Measurements from ENCODE around the gene EMD.
"Not testable (repeated sequence)": the region's sequence is repeated elsewhere in the genome, so short reads cannot be mapped to it uniquely, and the experiment has no call there.

The EMD gene

DNA sequence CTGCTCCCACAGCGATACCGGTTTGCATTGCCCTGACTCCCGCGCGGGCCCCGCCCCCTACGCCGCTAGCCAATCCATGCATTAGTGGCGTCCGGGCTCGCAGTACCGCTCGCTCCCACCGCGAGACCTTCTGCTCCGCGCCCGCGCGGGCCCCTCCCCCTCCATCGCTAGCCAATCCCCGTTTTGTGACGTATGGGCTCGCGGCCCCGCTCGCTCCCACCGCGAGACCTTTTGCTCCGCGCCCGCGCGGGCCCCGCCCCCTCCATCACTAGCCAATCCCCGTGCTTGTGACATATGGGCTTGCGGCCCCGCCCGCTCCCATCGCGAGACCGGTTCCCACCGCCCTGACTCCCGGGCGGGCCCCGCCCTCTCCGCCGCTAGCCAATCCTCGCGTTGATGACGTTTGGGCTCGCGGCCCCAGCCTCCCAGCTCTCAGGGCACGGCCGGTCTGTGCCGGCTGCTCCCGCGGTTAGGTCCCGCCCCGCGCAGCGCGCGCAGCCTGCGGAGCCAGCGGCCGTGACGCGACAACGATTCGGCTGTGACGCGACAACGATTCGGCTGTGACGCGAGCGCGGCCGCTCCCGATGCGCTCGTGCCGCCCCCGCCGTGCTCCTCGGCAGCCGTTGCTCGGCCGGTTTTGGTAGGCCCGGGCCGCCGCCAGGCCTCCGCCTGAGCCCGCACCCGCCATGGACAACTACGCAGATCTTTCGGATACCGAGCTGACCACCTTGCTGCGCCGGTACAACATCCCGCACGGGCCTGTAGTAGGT lies at the start of gene EMD:
Gene EMD (plus strand): TSS at position 497 of the 770 bp plus-strand sequence. CDS start 190 bp downstream, at position 687.
- peak; percentile 96 for DNase-seq

DNA sequence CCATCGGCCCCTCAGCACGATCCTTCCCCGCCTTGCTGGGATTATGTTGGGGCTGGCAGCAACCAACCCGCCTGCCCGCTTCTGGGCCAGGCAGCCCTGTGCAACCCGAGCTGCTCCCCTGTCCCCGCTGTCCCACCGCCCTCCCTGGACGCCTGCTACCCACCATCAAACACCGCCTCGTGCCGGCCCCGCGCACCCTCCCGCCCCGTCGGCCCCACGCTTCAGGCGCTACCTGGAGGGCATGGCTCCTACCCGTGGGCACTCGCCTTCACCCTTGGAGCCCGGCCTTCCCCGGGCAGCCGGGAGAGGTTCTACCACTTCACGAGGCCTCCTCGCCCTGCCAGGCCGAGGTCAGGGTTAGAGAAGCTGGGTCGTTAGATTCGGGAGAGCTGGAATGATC lies 46.5 kb upstream of the EMD start:
- DNase-seq = no peak

DNA sequence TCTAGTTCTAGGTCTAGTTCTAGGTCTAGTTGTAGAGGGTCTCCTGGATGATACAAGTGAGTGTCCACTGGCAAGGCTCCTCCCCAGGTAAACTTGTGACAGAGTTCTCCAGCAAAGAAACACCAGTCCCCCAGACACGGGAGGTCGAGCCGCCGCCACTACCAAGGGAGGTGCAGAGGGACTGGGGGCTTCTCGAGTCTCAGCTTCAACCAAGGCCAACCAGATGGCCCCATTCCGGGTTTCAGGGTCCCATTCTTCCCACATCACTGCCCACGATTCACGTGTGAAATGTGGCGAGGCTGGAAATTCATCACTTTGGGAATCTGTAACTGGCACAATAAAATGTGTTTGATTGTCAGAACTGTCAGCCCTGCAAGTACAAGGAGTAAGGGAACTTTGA lies 46.0 kb upstream of the EMD start:
- no peak for DNase-seq

DNA sequence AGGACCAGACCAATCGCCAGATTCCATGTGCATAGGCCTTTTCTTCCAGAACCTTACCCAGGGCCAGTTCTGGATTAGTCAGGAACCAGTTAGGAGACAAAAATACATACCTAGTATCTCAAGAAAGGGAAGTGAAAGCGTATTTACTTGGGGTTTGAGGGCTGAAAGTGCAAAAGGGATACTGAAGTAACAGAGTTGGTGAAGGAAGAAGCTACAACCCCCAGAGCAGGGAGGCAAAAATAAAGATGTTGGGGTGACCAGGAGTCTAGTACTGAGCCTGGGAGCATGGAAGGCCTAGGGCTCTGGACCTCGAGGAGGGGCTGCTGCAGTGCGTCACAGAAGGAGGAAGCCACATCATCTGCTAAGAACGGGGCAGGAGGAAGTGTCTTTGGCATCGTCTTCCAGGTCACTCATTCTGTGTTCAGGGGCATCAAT lies 45.2 kb upstream of the EMD start:
- no peak for DNase-seq

DNA sequence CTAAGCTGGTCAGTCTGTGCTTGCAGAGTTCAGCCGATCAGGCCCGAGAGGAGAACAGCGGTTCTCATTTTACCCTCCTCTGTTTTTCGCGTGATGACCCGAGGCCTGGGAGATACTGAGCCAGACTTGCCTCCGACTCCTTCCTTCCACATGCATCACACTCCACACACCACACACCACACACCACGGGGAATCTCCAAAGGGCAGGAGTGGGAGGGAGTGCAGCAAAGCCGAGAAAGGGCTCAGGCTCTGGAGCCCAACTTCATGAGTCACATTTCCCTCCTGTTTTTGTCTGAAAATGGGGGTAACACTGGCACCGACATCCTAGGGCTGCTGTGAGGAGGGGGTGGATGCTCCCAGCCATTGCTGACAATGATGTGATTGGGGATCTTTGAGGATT lies 44.6 kb upstream of the EMD start:
- DNase-seq = no peak

DNA sequence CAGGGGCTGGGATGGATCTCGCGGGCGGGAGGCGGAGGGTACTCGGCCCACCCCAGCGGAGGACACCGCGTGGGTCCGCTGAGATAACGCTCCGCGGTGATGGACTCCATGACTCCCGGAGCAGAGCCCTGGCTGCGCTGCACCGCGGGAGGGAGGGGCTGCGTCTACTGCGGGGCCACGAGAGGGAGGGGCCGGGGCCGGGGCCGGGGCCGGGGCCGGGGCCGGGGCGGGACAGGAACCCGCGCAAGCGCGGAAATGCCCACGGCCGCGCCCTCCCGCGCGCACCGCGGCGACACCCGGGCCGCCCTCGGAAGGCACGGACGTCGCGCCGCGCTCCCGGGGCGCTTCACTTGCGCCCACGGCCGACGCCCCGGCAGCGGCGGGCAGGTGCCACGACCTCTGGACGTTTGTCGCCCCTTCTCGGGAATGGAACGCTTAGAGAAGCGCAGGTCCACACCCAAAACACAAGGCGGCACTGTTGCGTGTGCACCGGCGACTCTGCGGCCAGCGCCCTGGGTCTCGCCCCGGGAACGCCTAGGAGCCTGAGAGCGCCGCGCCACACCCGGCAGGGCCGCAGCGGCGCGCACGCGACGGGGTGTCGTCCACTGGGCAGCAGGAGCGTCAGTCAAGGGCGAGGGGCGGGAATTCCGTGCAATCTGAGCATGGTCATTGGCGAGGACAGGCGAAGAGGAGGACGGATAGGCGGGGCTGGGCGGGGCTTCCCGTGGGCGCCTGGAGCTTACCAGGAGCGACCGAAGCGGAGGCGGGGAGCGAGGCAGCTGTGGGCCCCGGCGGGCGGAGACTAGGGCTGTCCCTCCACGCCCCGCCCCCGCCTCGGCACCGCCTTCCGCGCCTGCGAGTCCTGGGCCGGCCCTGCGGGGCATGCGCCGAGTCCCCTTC lies 37.4 kb upstream of the EMD start:
- DNase-seq = not testable (repeated sequence)

DNA sequence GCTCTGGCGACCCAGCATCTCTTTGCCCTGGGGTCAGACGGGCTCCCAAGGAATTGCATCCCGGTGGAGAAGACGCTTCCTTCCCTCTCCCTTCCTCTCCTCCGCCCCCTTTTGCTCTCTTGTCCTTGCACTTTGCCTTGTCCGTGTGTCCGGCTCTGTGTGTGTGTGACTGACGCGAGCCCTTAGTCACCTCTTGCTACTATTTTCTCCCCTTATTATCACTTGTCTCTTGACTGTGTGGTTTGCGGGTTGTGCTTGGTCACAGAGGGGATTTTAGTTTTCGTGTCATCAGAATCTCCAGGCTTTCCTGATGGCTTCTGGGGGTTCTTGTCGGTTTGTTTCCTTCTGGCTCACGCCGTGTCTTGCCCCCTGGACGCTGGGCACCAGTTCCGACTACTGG lies 36.0 kb upstream of the EMD start:
- not testable (repeated sequence) for DNase-seq

DNA sequence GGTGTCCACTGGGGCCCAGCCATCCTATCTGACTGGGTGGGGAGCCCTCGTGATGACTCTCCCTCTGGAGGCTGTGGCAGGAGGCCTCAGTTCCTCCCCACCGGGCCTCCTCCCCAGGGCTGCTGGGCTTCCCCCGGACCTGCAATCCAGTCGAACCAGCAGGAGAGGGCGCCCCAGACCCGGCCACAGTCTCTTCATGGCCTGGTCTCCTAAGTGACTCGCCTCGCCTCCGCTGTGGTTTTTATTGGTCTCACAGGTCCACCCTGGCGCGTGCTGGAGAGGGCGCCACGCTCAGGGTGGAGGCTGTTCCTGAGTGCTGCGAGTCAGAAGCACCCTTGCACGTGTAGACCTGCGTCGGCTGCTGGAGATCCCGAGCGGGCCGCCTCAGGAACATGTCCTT lies 35.5 kb upstream of the EMD start:
- not testable (repeated sequence) for DNase-seq

DNA sequence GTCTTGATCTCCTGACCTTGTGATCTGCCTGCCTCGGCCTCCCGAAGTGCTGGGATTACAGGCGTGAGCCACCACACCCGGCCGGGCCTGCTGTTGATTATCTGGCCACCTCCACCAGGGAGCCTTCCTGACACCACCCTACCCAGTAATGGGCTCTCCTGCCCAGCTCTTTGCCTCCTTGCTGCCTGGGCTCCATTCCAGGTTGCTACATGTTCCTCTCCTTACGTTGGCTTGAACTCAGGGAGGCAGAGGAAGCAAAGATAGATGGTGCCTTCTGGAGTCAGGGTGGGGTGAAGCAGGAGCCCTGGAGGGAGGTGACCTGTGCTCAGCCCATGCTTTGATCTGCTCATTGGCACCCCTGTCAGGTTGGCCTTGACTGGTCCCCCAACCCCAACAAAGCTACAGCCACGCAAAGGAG lies 31.0 kb upstream of the EMD start:
- no peak for DNase-seq

DNA sequence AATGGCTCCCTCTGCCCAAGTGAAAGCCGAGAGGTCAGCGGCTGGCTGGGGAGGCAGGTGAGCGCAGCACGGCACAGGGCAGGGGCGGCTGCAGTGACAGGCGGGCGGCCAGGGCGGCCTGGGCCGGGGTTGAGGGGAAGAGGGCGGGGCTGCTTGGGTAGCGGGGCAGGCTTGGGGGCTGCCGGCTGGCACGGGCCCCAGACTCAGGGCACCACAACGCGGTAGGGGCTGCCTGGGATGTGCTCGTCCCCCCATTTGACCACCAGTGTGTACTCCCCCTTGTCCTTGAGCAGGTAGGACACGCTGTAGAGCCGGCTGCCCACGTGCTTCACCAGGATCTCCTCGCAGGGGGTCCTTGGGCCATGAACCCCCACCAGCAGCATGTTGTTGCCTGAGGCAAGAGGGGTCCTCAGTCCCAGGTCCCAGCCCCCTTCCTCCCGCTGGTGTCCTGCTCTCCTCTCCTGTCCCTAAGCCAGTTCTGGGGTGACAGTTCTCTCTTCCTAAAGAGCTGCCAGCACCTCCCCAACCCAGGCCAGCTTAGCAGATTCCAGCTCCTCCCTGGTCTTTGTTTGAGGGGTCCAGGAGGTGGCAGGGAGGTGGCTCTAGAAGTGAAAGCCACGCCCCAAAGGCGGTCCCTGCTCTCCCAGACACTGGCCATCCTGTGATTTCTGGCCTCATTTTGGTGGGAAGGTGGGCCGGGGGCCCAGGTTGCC lies 30.3 kb upstream of the EMD start:
- DNase-seq = no peak

DNA sequence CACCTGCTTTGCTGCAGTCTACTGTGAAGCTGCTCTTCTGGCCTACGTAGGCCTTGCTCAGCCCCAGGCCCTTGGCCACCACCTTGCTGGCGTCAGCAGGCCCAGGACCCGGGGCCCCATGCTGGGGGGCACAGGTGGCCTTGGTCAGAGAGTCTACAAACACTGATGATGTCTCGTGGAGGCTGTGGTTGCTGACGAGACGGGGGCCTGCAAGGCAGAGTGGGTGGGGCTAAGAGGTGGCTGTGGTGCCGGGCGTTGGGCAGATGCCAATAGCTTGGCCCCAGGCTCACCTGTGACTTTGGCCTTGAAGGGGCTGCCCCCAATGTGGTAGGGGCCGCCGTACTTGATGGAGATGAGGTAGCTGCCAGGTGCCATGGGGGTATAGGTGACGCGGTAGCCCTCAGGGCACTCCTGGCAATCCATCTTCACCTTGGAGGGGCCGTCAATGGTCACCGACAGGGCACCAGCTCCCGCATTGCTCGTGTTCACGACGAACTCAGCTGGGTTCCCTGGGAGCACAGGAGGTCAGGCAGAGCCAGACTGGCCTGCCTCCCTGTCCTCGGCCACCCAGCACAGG lies 29.6 kb upstream of the EMD start:
- no peak for DNase-seq

DNA sequence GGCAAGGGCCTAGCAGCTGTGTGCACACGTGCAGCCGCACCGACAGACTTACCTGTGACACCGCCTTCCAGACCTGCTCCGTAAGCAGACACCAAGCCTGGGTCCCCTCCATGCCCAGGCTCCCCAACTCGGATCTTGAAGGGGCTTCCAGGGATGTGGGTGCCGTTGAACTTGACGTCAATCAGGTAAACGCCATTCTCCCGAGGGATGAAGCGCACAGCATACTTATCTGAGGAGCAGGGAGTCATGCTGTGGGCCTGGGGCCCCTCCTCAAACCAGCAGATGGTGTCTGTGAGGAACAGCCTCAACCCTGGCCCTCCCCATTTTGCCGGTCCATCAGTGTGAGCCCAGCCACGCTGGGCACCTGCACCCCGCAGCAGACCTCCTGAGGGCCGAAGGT lies 29.1 kb upstream of the EMD start:
- no peak for DNase-seq

DNA sequence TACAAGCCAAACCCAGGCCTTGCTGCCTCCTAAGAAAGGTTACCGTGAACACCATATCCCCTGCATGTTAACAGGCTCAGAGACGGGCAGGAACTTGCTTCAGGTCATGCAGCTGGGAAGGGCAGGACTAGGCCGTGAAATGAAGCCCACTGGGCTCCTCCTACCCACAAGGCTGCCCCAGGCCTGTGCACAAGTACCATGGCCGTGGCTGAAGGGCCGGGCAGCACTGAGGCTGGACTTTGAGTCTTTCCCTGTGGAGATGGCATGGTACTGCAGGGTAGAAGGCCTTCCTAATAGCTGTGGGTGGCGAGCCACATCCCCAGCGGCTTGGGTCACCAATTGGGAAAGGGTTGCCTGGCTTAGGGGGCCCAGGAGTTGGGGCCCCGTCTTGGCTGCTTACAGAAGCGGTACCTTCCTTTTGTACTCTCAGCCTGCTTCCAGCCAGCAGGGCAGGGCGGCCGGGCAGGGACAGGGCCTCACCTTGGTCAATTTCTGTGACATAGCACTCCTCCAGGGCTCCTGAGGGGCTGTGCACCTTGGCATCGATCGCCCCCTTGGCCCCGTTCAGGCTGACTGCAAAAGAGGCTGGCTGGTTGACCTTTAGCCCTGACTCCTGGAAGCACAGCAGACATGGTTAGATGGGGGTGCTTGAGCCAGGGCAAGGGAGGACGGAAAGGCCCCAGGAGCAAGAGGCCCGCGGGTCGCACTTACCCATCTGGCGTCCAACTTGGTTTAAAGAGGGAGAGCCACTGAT lies 28.5 kb upstream of the EMD start:
- no peak for DNase-seq

DNA sequence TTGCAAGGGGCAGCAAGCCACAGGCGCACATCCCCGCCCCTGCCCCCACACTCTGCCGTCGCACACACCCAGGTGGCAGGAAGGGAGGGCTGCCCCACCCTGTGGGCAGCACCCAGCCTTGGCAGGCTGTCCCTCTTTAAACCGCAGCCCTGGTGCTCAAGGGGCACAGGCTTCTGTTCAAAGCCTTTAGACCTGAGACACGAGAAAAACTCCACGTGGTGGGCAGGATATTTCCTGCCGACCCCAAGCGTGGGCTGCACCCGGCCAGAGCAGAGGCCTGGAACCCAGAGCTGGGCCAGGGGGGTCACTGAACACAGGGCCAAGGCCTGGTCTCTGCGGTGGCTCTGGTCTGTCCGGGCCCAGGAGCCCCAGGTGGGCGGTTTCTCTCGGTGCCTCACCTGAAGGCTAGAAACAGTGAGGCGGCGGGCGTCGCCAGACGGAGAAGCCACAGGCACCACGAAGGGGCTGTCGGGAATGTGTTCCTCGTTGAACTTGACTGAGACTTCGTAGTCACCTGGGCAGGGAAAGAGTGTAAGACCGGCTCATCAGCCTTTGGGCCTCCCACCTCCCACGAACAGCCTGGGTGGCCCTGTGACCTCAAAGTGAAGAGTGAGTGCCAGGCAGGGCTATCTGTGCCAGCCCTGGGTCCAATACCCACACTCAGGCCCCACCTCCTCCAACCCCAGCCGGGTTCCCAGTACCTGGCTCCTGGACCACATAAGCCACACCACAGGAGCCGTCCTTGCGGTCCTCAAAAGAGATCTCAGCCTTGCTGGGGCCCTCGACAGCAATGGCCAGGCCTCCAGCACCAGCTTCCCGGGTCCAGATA lies 27.7 kb upstream of the EMD start:
- no peak for DNase-seq

DNA sequence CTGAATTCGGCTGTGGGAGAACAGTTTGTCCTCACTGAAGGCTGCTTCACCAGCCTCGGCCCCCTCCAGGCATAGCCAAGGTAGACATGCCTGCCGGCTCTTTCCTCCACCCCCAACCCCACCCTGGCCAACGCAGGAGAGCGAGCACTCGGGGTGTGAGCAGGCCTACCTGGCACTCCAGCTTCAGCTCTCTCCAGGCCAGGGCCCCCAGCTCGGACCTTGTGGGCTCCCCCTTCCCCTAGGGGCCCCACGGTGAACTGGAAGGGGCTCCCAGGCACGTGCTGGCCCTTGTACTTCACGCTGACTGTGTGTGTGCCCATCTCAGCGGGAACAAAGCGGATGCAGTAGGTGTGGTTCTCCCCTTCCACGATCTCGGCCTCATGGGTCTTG lies 27.1 kb upstream of the EMD start:
- DNase-seq = no peak

DNA sequence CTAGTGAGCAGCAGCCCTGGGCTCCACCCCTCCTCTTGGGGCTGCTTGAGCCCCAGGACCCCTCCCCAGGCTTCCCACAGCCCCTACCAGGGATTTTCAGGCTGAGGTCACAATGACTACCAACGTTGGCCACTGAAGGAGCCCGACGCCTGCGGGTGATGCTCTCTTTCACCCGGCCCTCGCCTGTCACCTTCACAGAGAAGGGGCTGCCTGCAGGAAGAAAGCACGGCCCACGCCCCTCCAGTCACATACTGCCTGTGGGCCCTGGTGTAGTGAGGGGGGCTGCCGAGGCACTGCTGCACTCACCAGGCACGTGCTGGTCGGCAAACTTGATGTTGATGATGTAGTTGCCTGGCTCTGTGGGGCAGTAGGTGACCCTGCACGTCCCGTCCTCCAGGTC lies 26.6 kb upstream of the EMD start:
- no peak for DNase-seq

DNA sequence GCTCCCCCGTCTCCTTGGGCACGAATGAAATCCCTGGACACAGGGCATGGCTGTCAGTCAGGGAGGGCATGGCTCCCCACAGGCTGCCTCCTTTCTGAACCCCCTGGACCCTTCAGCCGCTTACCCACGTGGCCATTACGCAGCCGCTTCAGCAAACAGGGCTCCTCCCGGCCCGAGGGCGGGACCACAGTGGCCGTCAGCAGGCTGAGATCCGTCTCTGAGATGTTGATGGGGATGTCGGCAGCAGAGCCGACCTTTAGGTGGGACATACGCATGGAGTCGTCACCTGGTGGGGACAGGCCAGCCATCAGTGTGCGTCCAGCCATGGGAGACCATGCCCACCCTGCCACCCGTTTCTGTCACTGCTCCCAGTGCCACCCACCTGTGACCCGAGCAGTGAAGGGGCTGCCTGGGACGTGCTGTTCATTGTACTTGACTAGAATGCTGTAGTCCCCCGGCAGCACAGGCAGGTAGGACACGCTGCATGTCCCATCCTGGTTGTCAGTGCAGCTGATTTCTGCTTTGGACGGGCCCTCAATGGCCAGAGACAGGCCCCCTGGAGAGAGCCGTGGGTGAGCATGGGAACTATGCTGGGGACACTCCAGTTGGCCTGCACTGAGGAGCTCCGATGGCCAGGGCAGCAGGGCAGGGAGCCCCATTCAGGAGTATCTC lies 25.8 kb upstream of the EMD start:
- no peak for DNase-seq

DNA sequence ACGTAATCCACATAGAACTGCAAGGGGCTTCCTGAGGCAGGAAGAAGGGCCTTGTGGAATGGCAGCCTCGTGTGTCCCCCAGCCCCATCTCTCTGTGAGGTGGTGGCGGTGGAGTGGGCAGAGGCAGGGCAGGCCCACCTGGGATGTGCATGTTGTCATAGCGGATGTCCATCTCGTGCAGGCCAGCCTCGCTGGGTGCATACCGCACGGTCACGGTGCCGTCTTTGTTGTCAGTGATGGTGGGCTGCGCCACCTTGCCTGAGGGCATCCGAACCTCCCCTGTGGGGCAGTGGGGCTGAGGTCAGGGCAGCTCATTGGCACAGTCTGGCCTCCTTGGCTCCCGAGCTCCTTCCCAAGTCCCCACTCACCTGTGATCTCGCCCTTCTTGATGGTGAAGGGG lies 25.1 kb upstream of the EMD start:
- DNase-seq = no peak

DNA sequence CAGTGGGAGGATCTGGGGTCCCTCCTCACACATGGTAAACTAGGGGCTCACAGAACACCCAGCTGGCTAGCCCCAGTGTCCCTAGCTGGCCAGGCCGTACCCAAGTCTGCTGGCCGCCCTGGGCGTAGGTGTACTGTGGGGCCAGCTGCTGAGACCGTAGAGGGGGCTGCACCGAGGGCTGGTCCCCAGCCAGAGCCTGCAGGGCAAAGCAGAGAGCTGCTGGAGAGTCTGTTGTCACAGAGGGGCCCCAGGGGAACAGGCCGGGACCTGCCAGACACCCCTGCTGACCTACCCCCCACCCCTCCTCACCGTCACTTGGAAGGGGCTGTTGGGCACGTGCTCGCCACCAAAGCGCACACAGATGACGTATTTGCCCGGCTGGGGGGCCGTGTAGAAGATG lies 24.6 kb upstream of the EMD start:
- no peak for DNase-seq

DNA sequence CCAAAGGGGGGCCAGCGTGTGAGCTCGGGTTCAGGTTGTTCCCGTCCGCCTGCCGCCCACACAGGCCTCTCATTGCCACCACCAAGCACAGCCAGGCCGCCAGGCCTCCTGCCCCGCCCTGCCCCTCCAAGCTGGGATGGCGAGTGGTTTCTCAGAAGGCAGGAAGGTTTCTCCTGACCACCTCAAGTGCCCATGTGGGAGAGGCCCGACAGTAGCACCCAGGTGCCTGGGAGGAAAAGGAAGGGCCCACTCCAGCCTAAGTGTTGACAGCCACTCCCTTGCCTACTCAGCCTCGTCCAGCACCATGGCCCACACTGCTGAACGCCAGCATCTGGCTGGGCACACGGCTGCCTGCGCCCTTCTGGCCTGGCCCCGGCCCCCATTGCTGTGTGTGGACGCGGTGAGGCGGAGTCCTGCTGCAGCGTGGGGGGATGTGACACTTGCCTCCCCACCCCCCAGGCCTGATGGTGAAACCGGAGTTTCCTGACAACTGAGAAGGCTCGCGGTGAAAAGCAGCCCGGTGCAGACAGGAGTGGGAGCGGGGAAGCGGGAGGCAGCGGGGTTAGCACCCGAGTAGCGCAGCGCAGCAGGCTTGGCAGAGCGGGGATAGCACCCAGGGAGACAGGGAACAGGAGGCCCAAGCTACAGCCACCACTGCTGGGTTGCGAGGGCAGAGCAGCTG lies 23.9 kb upstream of the EMD start:
- no peak for DNase-seq

Measured in SHP77 (cell line).